ENCODE results near the gene FBXL4. TPM values are rescaled to one million over a fixed set of nuclear protein-coding genes. Genes with fewer than 3 reads are reported as not detected.

FBXL4 gene
- 10 to 100 TPM; 16.7 to 40.9 (median 35.8) TPM for total RNA-seq

DNA sequence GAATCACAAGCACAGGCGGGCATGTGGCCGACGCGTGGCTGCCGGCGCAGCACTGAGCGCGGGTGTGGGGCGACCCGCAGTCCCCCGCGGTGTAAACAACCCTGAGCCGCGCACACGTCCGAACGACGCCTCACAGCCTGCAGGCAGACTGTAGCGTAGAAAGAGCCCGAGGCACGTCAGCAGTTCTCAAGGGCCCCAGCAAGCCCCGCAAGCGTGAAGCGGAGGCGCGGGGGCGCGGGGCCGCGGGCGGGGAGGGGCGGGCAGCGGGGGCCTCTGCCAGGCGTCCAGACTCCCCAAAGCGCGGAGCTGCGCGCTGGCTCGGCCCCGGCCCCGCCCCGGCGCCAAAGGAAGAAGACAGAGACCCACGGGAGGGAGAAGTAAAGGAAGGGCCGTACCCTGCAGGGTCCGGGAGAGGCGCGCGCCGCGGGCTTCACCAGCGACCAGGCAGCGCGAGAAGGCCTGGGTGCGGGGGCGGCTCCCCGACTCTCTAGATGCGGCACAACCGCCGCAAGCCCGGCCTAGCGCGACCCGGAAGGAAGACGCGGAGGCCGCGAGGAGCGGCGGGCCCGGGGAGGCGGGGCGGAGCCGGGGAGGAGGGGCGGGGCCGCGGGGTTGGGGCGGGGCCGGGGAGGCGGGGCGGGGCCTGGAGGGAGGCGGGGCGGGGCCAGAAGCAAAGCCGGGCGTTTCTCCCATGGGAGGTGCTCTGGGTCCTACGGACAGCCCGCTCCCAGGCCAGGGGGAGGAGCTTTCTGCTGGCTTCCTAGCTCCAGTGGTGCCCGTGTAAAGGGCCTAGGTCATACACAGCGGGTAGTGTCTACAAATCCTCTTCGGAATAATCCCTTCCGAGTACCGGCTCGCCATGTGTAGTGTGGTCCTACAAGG lies at the start of gene FBXL4:
Gene FBXL4, minus strand, starts transcription at position 536 of the 882 bp plus-strand sequence. CDS start 20,958 bp downstream, outside the sequence.
- TF ChIP-seq, protein P1, sequence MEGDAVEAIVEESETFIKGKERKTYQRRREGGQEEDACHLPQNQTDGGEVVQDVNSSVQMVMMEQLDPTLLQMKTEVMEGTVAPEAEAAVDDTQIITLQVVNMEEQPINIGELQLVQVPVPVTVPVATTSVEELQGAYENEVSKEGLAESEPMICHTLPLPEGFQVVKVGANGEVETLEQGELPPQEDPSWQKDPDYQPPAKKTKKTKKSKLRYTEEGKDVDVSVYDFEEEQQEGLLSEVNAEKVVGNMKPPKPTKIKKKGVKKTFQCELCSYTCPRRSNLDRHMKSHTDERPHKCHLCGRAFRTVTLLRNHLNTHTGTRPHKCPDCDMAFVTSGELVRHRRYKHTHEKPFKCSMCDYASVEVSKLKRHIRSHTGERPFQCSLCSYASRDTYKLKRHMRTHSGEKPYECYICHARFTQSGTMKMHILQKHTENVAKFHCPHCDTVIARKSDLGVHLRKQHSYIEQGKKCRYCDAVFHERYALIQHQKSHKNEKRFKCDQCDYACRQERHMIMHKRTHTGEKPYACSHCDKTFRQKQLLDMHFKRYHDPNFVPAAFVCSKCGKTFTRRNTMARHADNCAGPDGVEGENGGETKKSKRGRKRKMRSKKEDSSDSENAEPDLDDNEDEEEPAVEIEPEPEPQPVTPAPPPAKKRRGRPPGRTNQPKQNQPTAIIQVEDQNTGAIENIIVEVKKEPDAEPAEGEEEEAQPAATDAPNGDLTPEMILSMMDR (IDR thresholded peaks at IDR 0.05), result no peak
- TF ChIP-seq POLR2A (IDR thresholded peaks at IDR 0.05), result peak; percentile 31 to 64
- intact Hi-C loops (cut with DNase I; ENCODE audit: low total_unique reads), result no loop called here
- peak within 1 kb of the TSS; percentile 80 to 86 for H3K27ac ChIP-seq
- no peaks in the 10 kb centered on the region for H3K4me1 ChIP-seq
- H3K9me3 ChIP-seq, result no peaks in the 10 kb centered on the region
- H3K36me3 ChIP-seq, result no peaks in the 10 kb centered on the region
- H3K27me3 ChIP-seq, result no peaks in the 10 kb centered on the region
- H3K4me3 ChIP-seq, result peak within 1 kb of the TSS; percentile 65 to 99
- peak; percentile 79 to 82 for DNase-seq

DNA sequence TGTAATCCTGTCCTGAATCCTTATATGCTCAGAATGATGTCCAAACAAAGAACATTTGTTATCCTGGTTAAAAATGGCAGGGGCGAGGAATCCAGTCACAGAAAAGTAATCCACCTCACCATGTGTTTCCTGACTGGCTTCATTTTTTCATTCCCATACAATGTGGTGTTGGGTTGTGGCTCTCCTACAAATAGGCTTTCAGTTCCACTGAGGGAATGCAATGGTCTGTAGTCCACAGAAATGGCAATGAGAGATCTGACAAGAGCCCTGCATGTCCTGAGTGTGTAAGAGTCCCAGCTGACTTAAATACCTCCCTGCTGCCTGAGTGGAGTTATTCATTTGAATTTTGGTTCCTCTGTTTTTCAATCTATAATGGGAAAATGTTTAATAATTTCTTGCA lies 47.4 kb upstream of the FBXL4 start:
- Histone ChIP-seq H3K4me3 (no peak overlapping the region), H3K36me3 (no peaks in the 10 kb centered on the region), H3K27me3 (no peaks in the 10 kb centered on the region), H3K9me3 (no peaks in the 10 kb centered on the region), H3K27ac (no peak overlapping the region), H3K4me1 (no peaks in the 10 kb centered on the region)
- TF ChIP-seq, protein P1 (IDR thresholded peaks at IDR 0.05), result no peak
- TF ChIP-seq POLR2A (IDR thresholded peaks at IDR 0.05), result no peak
- intact Hi-C loops (cut with DNase I; ENCODE audit: low total_unique reads), result no loop called here
- no peak for DNase-seq

DNA sequence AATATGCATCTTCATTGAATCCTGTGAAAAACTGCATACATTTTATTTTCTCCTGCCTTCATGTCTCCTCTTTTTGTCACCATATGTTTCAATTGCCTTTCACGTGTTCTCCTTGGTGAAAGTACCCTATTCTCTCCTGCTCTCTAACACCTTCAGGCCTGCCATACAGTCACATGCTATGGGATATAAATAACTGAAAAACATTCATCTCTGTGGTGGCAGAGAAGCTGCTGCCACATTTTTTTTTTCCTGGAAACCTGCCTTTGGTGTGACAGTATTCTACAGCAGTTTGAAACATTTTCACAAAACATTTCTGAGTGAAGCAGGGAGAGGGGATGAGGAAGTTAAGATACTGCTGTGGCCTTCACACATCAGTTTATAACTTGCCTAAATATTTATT lies 44.8 kb upstream of the FBXL4 start:
- intact Hi-C loops (cut with DNase I; ENCODE audit: low total_unique reads), result no loop called here
- no peaks in the 10 kb centered on the region for H3K36me3 ChIP-seq
- H3K4me3 ChIP-seq, result no peak overlapping the region
- no peak for DNase-seq
- TF ChIP-seq, protein P1 (IDR thresholded peaks at IDR 0.05), result no peak
- no peak for TF ChIP-seq POLR2A (IDR thresholded peaks at IDR 0.05)
- H3K9me3 ChIP-seq, result no peaks in the 10 kb centered on the region
- no peaks in the 10 kb centered on the region for H3K4me1 ChIP-seq
- no peak overlapping the region for H3K27ac ChIP-seq
- H3K27me3 ChIP-seq, result no peaks in the 10 kb centered on the region

DNA sequence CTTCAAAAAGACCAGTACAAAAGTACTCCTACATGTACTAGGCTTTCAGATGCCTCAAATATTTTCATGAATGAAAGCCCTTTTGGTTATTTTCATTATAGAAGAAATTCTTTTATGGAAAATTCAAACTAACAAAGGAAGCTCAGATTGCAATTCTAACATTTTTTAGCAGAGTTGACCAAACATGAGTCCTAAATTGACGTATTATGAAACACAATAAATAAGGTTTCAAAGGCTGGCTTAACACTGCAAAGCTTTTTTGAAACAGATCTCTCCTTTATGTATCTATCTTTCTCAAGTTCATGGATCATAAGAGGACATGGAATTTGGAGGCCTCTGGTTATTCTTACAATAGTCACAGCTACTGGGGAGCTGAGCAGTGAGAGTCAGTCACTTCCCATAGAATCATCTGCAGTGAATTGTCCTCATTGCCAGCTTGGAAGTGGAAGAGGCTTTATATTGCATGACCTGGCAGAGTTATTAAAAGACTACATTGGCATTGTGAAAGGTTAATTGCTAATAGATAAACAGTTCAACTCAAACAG lies 38.4 kb upstream of the FBXL4 start:
- TF ChIP-seq, protein P1 (IDR thresholded peaks at IDR 0.05), result no peak
- TF ChIP-seq POLR2A (IDR thresholded peaks at IDR 0.05), result no peak
- no peaks in the 10 kb centered on the region for H3K27me3 ChIP-seq

DNA sequence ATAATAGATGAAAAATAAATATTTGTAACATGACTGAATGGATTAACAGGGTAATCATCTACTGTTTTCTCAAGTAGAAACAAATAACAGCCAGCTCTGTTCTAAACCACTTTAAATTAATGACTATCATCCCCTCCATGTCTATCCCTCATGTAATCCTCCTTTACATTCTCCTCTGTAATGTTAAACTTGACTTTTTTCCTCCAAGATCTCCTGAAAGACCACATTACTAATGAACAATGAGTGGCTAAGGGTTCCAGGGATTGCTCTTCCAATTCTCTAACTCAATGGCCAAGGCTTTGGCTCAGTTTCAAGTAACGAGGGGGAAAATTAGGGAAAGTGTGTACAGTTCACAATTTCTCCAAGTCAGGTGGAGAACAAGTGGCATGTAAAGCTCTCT lies 37.6 kb upstream of the FBXL4 start:
- no peak for TF ChIP-seq POLR2A (IDR thresholded peaks at IDR 0.05)
- TF ChIP-seq, protein P1 (IDR thresholded peaks at IDR 0.05), result no peak
- intact Hi-C loops (cut with DNase I; ENCODE audit: low total_unique reads), result no loop called here

More for the DNA sequence above, 38.4 kb upstream of the FBXL4 start:
- intact Hi-C loops (cut with DNase I; ENCODE audit: low total_unique reads), result no loop called here
- Histone ChIP-seq H3K4me1 (no peaks in the 10 kb centered on the region), H3K36me3 (no peaks in the 10 kb centered on the region), H3K27ac (no peak overlapping the region), H3K4me3 (no peak overlapping the region), H3K9me3 (no peaks in the 10 kb centered on the region)
- no peak for DNase-seq

More for the DNA sequence above, 37.6 kb upstream of the FBXL4 start:
- Histone ChIP-seq H3K36me3 (no peaks in the 10 kb centered on the region), H3K27me3 (no peaks in the 10 kb centered on the region), H3K4me3 (no peak overlapping the region), H3K27ac (no peak overlapping the region), H3K4me1 (no peaks in the 10 kb centered on the region), H3K9me3 (no peaks in the 10 kb centered on the region)
- no peak for DNase-seq
